GM10248 (cell line): Measurements from ENCODE around the gene MGARP.

Experiments
- CTCF ChIA-PET: fragments of 300-600 bp; sonication (Branson Sonifier 250); formaldehyde crosslinking; extraction: SDS; loops from one replicate; lab custom pipeline; 2021; ENCODE audit warnings: antibody characterized with exemption; lab: Yijun Ruan, JAX
- POLR2A ChIA-PET: fragments of 350-650 bp; sonication (Branson Sonifier 250); formaldehyde crosslinking; extraction: SDS; loops from one replicate; lab custom pipeline; 2020; ENCODE audit warnings: antibody characterized with exemption; lab: Yijun Ruan, JAX
- DNase-seq: peaks from one replicate; pipeline ENCODE4 v3.0.0; 2012; ENCODE audit errors: extremely low spot score
- TF ChIP-seq, protein P1 (sequence below): IDR thresholded peaks from 2 replicates; pipeline ENCODE4 v1.5.1; 2012; ENCODE audit warnings: mild to moderate bottlenecking, low read depth; ENCODE audit errors: extremely low read depth, missing control alignments, control extremely low read depth

The MGARP gene

DNA sequence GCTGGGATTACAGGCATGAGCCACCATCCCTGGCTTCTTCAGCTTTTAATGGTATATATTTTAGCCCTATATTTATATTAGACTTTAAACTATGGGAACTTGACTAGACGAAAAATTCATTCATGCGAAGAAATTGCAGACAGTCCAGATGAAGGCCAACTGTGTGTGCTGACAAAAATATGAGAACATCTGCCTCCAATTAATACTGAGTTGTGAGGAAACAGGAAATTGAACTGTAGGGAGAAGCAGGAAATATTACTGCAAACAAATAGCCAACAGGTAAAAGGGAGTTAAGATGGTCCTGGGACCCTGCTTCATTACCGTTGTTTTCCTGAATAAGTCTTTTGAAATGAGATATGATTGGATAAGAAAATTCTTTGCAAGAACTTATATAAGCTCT is 26.3 kb downstream of the MGARP start:
- CTCF ChIA-PET = interaction anchor here (0.7 to 2.3 kb wide), 8 partner anchors 9 to 155 kb away, joined by 3 to 8 read pairs (median 3); no protein-coding TSS in a partner anchor
- TF ChIP-seq, protein P1, sequence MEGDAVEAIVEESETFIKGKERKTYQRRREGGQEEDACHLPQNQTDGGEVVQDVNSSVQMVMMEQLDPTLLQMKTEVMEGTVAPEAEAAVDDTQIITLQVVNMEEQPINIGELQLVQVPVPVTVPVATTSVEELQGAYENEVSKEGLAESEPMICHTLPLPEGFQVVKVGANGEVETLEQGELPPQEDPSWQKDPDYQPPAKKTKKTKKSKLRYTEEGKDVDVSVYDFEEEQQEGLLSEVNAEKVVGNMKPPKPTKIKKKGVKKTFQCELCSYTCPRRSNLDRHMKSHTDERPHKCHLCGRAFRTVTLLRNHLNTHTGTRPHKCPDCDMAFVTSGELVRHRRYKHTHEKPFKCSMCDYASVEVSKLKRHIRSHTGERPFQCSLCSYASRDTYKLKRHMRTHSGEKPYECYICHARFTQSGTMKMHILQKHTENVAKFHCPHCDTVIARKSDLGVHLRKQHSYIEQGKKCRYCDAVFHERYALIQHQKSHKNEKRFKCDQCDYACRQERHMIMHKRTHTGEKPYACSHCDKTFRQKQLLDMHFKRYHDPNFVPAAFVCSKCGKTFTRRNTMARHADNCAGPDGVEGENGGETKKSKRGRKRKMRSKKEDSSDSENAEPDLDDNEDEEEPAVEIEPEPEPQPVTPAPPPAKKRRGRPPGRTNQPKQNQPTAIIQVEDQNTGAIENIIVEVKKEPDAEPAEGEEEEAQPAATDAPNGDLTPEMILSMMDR = no peak
- POLR2A ChIA-PET = no interaction called here
- DNase-seq = no peak

DNA sequence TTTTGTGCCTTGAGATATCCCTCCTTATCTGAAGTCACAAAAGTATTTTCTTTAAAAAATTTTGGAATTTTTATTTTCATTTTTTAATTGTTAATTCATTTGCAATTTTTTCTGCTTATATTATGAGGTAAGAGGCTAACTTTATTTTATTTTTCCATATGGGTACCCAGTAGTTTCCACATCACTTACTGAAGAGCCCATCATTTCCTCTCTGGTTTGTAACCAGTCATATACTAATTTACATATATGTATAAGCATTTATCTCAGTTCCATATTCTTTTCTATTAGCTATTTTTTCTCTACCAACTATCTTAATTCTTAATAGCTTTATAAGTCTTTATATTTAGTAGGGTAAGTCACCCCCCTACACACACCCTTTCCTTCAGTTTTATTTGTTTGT is 27.0 kb downstream of the MGARP start:
- TF ChIP-seq, protein P1 = no peak
- CTCF ChIA-PET = interaction anchor here (0.6 to 2.3 kb wide), 6 partner anchors 8 to 154 kb away, joined by 3 to 8 read pairs (median 3); no protein-coding TSS in a partner anchor
- no peak for DNase-seq
- POLR2A ChIA-PET = no interaction called here

DNA sequence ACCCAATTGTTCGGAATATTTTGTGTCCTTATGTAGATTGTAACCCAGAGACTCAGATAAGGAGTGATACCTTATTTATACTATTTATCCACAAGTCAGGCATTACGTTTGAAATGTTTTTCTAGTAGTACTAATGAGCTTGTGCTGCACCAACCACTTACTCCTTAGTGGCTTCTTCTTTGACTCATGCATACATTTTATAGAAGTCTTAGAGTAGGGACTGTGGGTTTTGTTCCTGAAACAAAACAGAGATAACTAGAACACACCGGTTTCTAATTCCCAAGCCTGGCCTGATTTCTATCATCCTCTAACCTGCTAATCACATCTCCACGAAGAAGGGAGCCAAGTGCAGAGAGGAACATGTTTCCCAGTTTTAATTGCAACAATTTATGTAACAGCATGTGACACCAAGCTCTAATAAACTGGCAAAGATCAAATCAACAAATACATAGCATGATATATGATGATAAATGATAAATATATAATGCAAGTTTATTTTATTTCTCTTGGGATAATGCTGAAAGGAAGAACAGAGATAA is 32.3 kb downstream of the MGARP start:
- TF ChIP-seq, protein P1 = no peak
- POLR2A ChIA-PET = interaction anchor here (0.6 kb wide), 1 partner anchor 27 kb away, joined by 3 read pairs; no protein-coding TSS in a partner anchor
- CTCF ChIA-PET = no interaction called here
- DNase-seq = no peak

DNA sequence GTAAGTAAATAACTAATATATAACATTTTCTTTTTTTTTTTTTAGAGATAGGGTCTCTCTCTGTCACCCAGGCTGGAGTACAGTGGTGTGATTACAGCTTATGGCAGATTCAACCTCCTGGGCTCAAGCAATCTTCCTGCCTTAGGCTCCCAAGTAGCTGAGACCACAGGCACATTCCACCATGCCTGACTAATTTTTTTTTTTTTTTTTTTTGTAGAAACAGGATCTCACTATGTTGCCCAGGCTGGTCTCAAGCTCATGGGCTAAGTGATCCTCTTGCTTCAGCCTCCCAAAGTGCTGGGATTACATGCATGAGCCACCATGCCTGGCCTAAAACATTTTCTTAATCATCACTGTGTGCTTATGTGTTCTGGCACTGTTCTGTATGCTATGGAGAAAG is 32.8 kb downstream of the MGARP start:
- DNase-seq = no peak
- TF ChIP-seq, protein P1 = no peak
- ChIA-PET POLR2A (interaction anchor here (0.6 kb wide), 1 partner anchor 28 kb away, joined by 3 read pairs; no protein-coding TSS in a partner anchor), CTCF (no interaction called here)

DNA sequence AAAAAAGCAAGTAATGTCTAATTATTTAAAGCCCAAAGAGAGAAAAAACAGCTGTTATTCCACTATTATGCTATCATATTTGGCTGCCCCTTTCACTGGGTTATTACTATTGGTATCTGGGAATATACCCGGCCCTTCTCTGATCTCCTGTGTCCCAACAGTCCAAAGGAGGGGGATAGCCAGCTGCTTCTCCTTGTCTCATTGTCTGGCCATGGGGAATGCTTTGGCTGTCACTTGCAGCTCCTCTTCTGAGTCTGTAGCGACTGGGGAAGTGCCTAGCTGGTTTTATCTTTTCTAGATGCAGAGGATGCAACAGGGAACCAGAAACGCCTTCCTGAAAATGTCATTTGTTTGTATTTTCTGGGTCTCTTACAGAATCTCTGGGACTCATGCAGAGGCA is 33.9 kb downstream of the MGARP start:
- TF ChIP-seq, protein P1 = no peak
- no peak for DNase-seq
- CTCF ChIA-PET = interaction anchor here (0.7 to 1.0 kb wide), 3 partner anchors 9 to 50 kb away, joined by 3 read pairs; no protein-coding TSS in a partner anchor
- POLR2A ChIA-PET = no interaction called here

DNA sequence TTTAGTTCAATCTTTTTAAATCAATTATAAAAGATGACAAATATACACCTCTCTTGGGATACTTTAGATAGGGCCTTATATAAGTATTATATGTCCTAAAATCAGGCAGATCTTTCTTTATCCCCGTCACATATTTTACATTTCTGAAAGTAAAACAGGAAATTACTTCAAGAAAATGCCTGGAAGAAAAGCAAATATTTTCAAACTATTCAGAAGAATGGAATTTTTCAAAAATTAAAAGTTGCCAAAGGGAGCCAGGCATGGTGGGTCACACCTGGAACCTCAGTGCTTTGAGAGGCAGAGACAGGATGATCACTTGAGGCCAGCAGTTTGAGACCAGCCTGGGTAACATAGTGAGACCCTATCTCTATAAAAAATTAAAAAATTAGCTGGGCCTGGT is 34.4 kb downstream of the MGARP start:
- TF ChIP-seq, protein P1 = no peak
- ChIA-PET POLR2A (no interaction called here), CTCF (interaction anchor here (0.7 to 1.0 kb wide), 3 partner anchors 9 to 50 kb away, joined by 3 read pairs; no protein-coding TSS in a partner anchor)
- DNase-seq = no peak
